Measurements from ENCODE around the gene TAPBP.

The TAPBP gene

DNA sequence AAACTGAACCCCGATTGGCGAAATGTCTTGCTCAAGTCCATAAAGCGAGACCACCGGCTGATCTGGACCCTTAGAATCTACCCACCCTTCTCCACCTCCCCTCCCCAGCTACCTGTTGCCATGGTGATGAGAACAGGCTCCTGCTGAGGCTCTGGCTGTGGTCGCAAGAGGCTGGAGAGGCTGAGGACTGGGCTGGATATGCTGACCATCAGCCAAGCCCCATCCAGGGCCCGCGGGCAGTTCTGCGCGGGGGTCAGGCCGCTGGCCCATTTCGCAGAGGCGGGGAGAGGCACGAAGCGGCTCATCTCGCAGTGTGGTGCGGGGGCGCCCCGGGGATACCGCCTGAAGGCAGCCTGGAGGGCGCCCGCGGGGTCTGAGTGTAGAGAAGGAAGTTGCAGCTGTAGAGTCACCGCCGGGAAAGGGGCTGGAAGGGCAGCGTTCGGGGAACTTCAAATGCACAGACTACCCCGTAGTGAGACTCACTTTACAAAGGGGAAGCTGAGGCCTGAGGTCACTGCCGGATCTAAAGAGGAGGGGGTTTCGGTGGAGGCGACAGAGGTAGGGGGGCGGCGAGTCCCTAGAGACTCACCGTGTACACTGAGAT is 671 bp downstream of the TAPBP start:
- H4K20me1 ChIP-seq (ENCODE audit: insufficient read depth, low read length): peaks cover 16% of the 10 kb centered on the region
- H3K79me2 ChIP-seq (ENCODE audit: insufficient read depth, low read length): peaks cover 69% of the 10 kb centered on the region
- H3K27ac ChIP-seq (ENCODE audit: low read length): peak overlapping the region; percentile 91
- H3K9ac ChIP-seq (ENCODE audit: low read depth, low read length): peak overlapping the region; percentile 85
- TF ChIP-seq EZH2 (IDR thresholded peaks at IDR 0.05; ENCODE audit: borderline replicate concordance, low read depth, low read length, severe bottlenecking): no peak
- TF ChIP-seq, protein P1, sequence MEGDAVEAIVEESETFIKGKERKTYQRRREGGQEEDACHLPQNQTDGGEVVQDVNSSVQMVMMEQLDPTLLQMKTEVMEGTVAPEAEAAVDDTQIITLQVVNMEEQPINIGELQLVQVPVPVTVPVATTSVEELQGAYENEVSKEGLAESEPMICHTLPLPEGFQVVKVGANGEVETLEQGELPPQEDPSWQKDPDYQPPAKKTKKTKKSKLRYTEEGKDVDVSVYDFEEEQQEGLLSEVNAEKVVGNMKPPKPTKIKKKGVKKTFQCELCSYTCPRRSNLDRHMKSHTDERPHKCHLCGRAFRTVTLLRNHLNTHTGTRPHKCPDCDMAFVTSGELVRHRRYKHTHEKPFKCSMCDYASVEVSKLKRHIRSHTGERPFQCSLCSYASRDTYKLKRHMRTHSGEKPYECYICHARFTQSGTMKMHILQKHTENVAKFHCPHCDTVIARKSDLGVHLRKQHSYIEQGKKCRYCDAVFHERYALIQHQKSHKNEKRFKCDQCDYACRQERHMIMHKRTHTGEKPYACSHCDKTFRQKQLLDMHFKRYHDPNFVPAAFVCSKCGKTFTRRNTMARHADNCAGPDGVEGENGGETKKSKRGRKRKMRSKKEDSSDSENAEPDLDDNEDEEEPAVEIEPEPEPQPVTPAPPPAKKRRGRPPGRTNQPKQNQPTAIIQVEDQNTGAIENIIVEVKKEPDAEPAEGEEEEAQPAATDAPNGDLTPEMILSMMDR (IDR thresholded peaks at IDR 0.05; ENCODE audit: borderline replicate concordance, extremely low read depth, low read length, poor library complexity, severe bottlenecking): no peak
- no peaks in the 10 kb centered on the region for H3K9me3 ChIP-seq (ENCODE audit: insufficient read depth, low read length, severe bottlenecking)
- H3K36me3 ChIP-seq (ENCODE audit: insufficient read depth, low read length): peaks cover 22% of the 10 kb centered on the region
- H3K4me2 ChIP-seq (ENCODE audit: insufficient read depth, low read length): peak overlapping the region; percentile 97
- peaks cover 42% of the 10 kb centered on the region for H3K4me1 ChIP-seq (ENCODE audit: insufficient read depth, low read length)
- peak overlapping the region; percentile 62 to 78 for H3K4me3 ChIP-seq (ENCODE audit: low read depth in 1 of 2, low read length in 2 of 2)
- DNase-seq: peak; percentile 61
- peak overlapping the region; percentile 85 for H2AFZ ChIP-seq (ENCODE audit: low read depth, low read length)
- no peaks in the 10 kb centered on the region for H3K27me3 ChIP-seq (ENCODE audit: insufficient read depth, low read length, poor library complexity)
- ATAC-seq (ENCODE audit: insufficient read depth, low read depth): peak; percentile 33

DNA sequence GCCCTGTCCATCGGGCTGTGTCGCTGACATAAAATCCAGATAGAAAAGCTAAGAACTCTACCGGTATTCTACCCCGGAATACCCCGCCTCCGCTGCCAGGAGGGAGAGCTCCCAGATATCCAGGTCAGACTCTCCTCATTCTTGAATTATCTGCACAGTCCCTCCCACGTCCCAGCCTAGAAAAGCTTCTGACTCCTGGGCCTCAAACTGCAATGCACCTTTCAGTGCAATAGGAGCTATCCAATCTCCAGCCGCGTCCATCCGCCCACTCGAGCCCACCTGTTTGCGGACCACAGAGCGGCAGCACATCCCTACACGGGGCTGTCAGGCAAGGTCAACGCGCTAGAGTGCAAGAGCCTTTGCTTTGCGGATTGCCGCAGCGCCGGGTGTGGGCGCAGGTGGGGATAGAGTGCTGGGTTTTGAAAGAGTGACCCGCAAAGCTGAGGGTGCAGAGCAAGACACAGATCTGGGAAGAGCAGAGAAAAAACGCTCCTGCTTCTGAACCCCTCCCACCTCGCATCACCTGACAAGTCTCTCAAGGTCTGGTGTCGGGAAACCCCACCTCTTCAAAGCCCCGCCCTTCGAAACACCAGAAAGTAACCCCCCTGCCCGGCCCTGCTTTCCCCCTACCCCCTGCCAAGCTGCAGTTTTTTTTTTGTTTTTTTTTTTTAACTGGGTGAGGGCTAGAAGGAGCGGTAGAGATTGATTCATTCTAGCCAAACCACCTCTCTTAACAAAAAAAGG is 1.3 kb downstream of the TAPBP start:
- no peak for TF ChIP-seq EZH2 (IDR thresholded peaks at IDR 0.05; ENCODE audit: borderline replicate concordance, low read depth, low read length, severe bottlenecking)
- TF ChIP-seq, protein P1 (IDR thresholded peaks at IDR 0.05; ENCODE audit: borderline replicate concordance, extremely low read depth, low read length, poor library complexity, severe bottlenecking): no peak
- peak overlapping the region; percentile 85; the same call in 1 of the 2 replicates for H2AFZ ChIP-seq (ENCODE audit: low read depth, low read length)
- H3K4me2 ChIP-seq (ENCODE audit: insufficient read depth, low read length): peak overlapping the region; percentile 97
- H3K79me2 ChIP-seq (ENCODE audit: insufficient read depth, low read length): peaks cover 75% of the 10 kb centered on the region
- peaks cover 40% of the 10 kb centered on the region for H3K4me1 ChIP-seq (ENCODE audit: insufficient read depth, low read length)
- DNase-seq (peak; percentile 76), ATAC-seq (ENCODE audit: insufficient read depth, low read depth) (peak; percentile 28)
- peak overlapping the region; percentile 85 for H3K9ac ChIP-seq (ENCODE audit: low read depth, low read length)
- H3K27me3 ChIP-seq (ENCODE audit: insufficient read depth, low read length, poor library complexity): no peaks in the 10 kb centered on the region
- H3K36me3 ChIP-seq (ENCODE audit: insufficient read depth, low read length): peaks cover 28% of the 10 kb centered on the region
- peak overlapping the region; percentile 91 for H3K27ac ChIP-seq (ENCODE audit: low read length)
- H4K20me1 ChIP-seq (ENCODE audit: insufficient read depth, low read length): peaks cover 17% of the 10 kb centered on the region
- no peaks in the 10 kb centered on the region for H3K9me3 ChIP-seq (ENCODE audit: insufficient read depth, low read length, severe bottlenecking)
- peak overlapping the region; percentile 62 to 78 for H3K4me3 ChIP-seq (ENCODE audit: low read depth in 1 of 2, low read length in 2 of 2)

DNA sequence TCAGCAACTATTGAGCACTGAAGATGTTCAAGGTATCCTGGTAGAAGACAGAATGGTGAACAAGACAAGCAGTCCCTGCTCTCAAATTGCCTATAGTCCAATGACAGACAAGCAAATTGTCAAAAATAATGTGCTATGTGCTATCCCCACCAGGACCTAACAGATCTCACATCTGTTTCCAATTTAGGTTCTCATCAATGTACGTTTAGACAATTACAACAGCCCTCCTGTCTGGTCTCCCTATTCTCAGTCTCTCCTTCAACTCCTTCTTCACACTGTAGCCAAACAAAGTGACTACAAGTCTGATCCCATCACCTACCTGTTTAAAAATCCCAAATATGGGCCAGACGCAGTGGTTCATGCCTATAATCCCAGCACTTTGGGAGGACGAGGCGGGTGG is 7.5 kb downstream of the TAPBP start:
- TF ChIP-seq, protein P1 (IDR thresholded peaks at IDR 0.05; ENCODE audit: borderline replicate concordance, extremely low read depth, low read length, poor library complexity, severe bottlenecking): no peak
- TF ChIP-seq EZH2 (IDR thresholded peaks at IDR 0.05; ENCODE audit: borderline replicate concordance, low read depth, low read length, severe bottlenecking): no peak
- ATAC-seq (ENCODE audit: insufficient read depth, low read depth): no peak
- H3K9me3 ChIP-seq (ENCODE audit: insufficient read depth, low read length, severe bottlenecking): no peaks in the 10 kb centered on the region

More for the DNA sequence above, 7.5 kb downstream of the TAPBP start:
- DNase-seq: no peak
- H3K79me2 ChIP-seq (ENCODE audit: insufficient read depth, low read length): peaks cover 60% of the 10 kb centered on the region
- no peak overlapping the region for H3K4me3 ChIP-seq (ENCODE audit: low read depth in 1 of 2, low read length in 2 of 2)
- H3K4me2 ChIP-seq (ENCODE audit: insufficient read depth, low read length): no peak overlapping the region
- peaks cover 6% of the 10 kb centered on the region; the same call in 1 of the 2 replicates for H3K4me1 ChIP-seq (ENCODE audit: insufficient read depth, low read length)
- H3K27ac ChIP-seq (ENCODE audit: low read length): no peak overlapping the region
- H3K27me3 ChIP-seq (ENCODE audit: insufficient read depth, low read length, poor library complexity): no peaks in the 10 kb centered on the region
- peaks cover 63% of the 10 kb centered on the region for H3K36me3 ChIP-seq (ENCODE audit: insufficient read depth, low read length)
- H3K9ac ChIP-seq (ENCODE audit: low read depth, low read length): no peak overlapping the region
- H4K20me1 ChIP-seq (ENCODE audit: insufficient read depth, low read length): peaks cover 17% of the 10 kb centered on the region
- no peak overlapping the region for H2AFZ ChIP-seq (ENCODE audit: low read depth, low read length)
